ENCODE measurements around the gene EFCAB5.

- TF ChIP-seq POLR2A (IDR thresholded peaks at IDR 0.05; ENCODE audit: low read length), result no peak
- no peak for TF ChIP-seq GATA1 (IDR thresholded peaks at IDR 0.05; ENCODE audit: low read depth, low read length)
These were observed 163.3 kb downstream of the EFCAB5 start for GRCh38 chr17:30104575-30105339.

All from erythroblast (primary cell).